ENCODE results near the gene PLXNC1.

The PLXNC1 gene

GRCh38 chr12:94180558-94181296 lies 32.4 kb downstream of the PLXNC1 start:
- H3K4me1 ChIP-seq (ENCODE audit: control insufficient read depth, insufficient read depth, low read length): no peaks in the 10 kb centered on the region
- WGBS (ENCODE audit: insufficient coverage, insufficient read length): no CpG with 5 or more reads among the region's 6 CpGs
- H3K4me3 ChIP-seq (ENCODE audit: low read length): no peak overlapping the region
- DNase-seq (ENCODE audit: low read depth, low spot score): no peak
- no peaks in the 10 kb centered on the region for H3K36me3 ChIP-seq (ENCODE audit: control insufficient read depth, insufficient read depth, low read length)
- H3K27ac ChIP-seq (ENCODE audit: low read length): no peak overlapping the region
- peaks cover 4% of the 10 kb centered on the region for H3K27me3 ChIP-seq (ENCODE audit: control insufficient read depth, insufficient read depth, low read length)
- H3K9me3 ChIP-seq (ENCODE audit: control insufficient read depth, insufficient read depth, low read length): no peaks in the 10 kb centered on the region

- no peaks in the 10 kb centered on the region for H3K4me1 ChIP-seq (ENCODE audit: control insufficient read depth, insufficient read depth, low read length)
- H3K36me3 ChIP-seq (ENCODE audit: control insufficient read depth, insufficient read depth, low read length): no peaks in the 10 kb centered on the region
- H3K27ac ChIP-seq (ENCODE audit: low read length): no peak overlapping the region
- no peaks in the 10 kb centered on the region for H3K9me3 ChIP-seq (ENCODE audit: control insufficient read depth, insufficient read depth, low read length)
- H3K27me3 ChIP-seq (ENCODE audit: control insufficient read depth, insufficient read depth, low read length): peaks cover 2% of the 10 kb centered on the region; the same call in 1 of the 2 replicates
- H3K4me3 ChIP-seq (ENCODE audit: low read length): no peak overlapping the region
- no peak for DNase-seq (ENCODE audit: low read depth, low spot score)
- no CpG with 5 or more reads among the region's 5 CpGs for WGBS (ENCODE audit: insufficient coverage, insufficient read length)
Measured at GRCh38 chr12:94182986-94183707, 34.8 kb downstream of the PLXNC1 start.

- H3K9me3 ChIP-seq (ENCODE audit: control insufficient read depth, insufficient read depth, low read length): no peaks in the 10 kb centered on the region
- DNase-seq (ENCODE audit: low read depth, low spot score): no peak
- H3K27ac ChIP-seq (ENCODE audit: low read length): no peak overlapping the region
- WGBS (ENCODE audit: insufficient coverage, insufficient read length): no CpG with 5 or more reads among the region's 9 CpGs
- no peaks in the 10 kb centered on the region for H3K4me1 ChIP-seq (ENCODE audit: control insufficient read depth, insufficient read depth, low read length)
- peaks cover 2% of the 10 kb centered on the region; the same call in 1 of the 2 replicates for H3K27me3 ChIP-seq (ENCODE audit: control insufficient read depth, insufficient read depth, low read length)
- H3K4me3 ChIP-seq (ENCODE audit: low read length): no peak overlapping the region
- no peaks in the 10 kb centered on the region for H3K36me3 ChIP-seq (ENCODE audit: control insufficient read depth, insufficient read depth, low read length)
Measured at GRCh38 chr12:94183708-94184379, 35.5 kb downstream of the PLXNC1 start.

DNA sequence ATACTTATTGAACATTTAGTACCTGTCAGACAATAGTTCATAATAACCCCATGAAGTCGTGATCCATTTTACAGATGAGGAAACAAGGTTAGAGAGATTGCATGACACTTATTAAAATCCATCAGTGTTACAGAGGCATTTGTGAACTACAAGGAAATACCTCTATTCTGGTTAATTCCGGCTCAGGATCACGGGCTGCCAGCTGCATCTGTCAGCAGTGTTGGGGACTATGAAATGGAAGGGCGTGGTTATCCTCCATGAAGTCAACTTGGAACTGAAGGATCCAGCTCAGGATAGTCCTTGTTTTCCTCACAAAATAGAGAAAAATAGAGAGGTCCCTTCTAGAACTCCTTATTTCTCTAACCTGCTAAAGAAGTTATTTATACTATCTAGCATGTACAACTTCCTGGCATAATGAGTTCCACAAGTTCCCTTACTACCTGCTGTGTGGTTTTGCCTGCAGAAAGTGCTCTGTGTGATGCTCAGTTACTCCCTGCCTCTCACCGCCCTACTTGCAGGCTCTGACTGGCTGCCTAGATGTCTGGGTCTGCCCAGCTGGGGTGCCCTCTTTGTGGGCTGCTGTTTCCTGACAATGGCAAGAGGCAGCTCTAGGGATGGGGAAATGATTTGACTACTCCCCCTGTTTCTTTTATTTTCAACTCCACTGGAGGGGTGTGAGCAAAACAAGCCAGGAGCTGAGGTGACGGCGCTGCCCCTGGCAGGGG lies 36.8 kb downstream of the PLXNC1 start:
- no peak overlapping the region for H3K4me3 ChIP-seq (ENCODE audit: low read length)
- H3K4me1 ChIP-seq (ENCODE audit: control insufficient read depth, insufficient read depth, low read length): no peaks in the 10 kb centered on the region
- H3K36me3 ChIP-seq (ENCODE audit: control insufficient read depth, insufficient read depth, low read length): no peaks in the 10 kb centered on the region
- no peak for DNase-seq (ENCODE audit: low read depth, low spot score)
- WGBS (ENCODE audit: insufficient coverage, insufficient read length): no CpG with 5 or more reads among the region's 7 CpGs
- H3K27me3 ChIP-seq (ENCODE audit: control insufficient read depth, insufficient read depth, low read length): peaks cover 2% of the 10 kb centered on the region; the same call in 1 of the 2 replicates
- H3K9me3 ChIP-seq (ENCODE audit: control insufficient read depth, insufficient read depth, low read length): no peaks in the 10 kb centered on the region
- no peak overlapping the region for H3K27ac ChIP-seq (ENCODE audit: low read length)

- H3K4me3 ChIP-seq (ENCODE audit: low read length): no peak overlapping the region
- H3K9me3 ChIP-seq (ENCODE audit: control insufficient read depth, insufficient read depth, low read length): no peaks in the 10 kb centered on the region
- WGBS (ENCODE audit: insufficient coverage, insufficient read length): no CpG with 5 or more reads among the region's 7 CpGs
- DNase-seq (ENCODE audit: low read depth, low spot score): no peak
- H3K4me1 ChIP-seq (ENCODE audit: control insufficient read depth, insufficient read depth, low read length): no peaks in the 10 kb centered on the region
- no peak overlapping the region for H3K27ac ChIP-seq (ENCODE audit: low read length)
- H3K27me3 ChIP-seq (ENCODE audit: control insufficient read depth, insufficient read depth, low read length): peaks cover 2% of the 10 kb centered on the region; the same call in 1 of the 2 replicates
- H3K36me3 ChIP-seq (ENCODE audit: control insufficient read depth, insufficient read depth, low read length): no peaks in the 10 kb centered on the region
Measured at GRCh38 chr12:94185801-94186200, 37.4 kb downstream of the PLXNC1 start.

DNA sequence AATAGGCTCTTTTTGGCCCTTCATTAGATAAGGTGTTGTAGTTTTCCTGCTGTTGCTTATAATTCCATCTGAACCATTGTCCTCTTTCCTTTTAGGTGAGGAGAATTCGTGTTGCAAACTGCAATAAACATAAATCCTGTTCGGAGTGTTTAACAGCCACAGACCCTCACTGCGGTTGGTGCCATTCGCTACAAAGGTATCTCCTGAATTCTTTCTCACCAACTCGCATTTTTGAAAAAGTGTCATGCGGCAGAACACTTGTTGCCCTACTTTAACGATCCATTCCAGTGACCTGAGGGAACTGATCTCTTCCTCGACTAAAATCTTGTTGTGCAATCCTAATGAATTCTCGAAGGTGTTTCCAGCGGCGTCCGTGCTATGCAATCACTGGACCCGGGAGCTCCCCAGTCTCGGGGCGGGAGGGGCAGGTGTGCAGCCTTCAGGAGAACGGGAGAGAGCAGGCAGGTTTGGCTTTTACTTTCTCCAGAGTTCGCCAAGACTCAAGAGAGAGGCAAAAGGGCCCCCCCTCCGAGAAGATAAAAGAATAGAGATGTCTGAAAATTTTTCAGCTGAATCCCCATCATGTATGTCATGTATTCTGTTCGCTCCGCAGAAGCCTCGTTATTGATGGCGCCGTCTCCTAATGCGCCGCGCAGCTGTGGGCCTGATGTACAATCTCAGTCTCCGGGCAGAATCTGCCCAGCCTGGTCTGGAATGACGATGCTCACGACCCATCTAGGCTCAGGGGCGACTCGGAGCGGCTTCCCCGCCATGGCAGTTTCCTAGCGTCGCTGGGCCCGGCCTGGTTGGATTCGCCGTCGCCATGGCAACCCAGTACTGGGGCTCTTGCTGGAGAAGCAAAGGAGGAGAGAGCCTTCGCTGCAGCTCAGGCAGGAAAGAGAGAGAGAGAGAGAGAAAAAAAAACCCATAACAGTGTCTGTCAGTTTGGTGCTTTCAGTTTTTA lies 38.2 kb downstream of the PLXNC1 start:
- no CpG with 5 or more reads among the region's 40 CpGs for WGBS (ENCODE audit: insufficient coverage, insufficient read length)
- DNase-seq (ENCODE audit: low read depth, low spot score): no peak
- Histone ChIP-seq H3K9me3 (ENCODE audit: control insufficient read depth, insufficient read depth, low read length) (no peaks in the 10 kb centered on the region), H3K27me3 (ENCODE audit: control insufficient read depth, insufficient read depth, low read length) (peaks cover 2% of the 10 kb centered on the region; the same call in 1 of the 2 replicates), H3K4me3 (ENCODE audit: low read length) (no peak overlapping the region), H3K4me1 (ENCODE audit: control insufficient read depth, insufficient read depth, low read length) (no peaks in the 10 kb centered on the region), H3K27ac (ENCODE audit: low read length) (no peak overlapping the region), H3K36me3 (ENCODE audit: control insufficient read depth, insufficient read depth, low read length) (no peaks in the 10 kb centered on the region)

DNA sequence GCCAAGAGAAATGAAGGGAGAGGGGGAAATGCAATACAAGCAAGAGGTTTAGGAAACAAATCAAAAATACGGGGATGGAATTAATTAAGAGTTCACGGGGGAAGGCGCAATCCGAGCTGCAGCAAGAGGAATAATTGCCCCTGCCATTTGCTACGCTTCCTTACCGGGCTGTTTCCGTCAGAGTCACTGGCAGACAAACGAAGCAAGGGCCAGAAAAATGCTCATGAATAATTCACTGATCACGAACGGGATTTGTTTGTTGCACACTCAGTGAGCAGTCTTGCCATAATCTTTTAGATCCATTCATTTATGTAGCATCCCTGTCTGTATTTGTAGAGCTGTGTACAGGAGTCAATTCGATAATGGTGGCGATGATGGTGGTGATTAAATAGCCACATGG lies 39.0 kb downstream of the PLXNC1 start:
- H3K4me1 ChIP-seq (ENCODE audit: control insufficient read depth, insufficient read depth, low read length): no peaks in the 10 kb centered on the region
- no CpG with 5 or more reads among the region's 12 CpGs for WGBS (ENCODE audit: insufficient coverage, insufficient read length)

GRCh38 chr12:94190623-94191022 lies 42.2 kb downstream of the PLXNC1 start:
- no CpG with 5 or more reads among the region's 2 CpGs for WGBS (ENCODE audit: insufficient coverage, insufficient read length)
- Histone ChIP-seq H3K27me3 (ENCODE audit: control insufficient read depth, insufficient read depth, low read length) (no peaks in the 10 kb centered on the region; the same call in 1 of the 2 replicates), H3K4me3 (ENCODE audit: low read length) (no peak overlapping the region), H3K36me3 (ENCODE audit: control insufficient read depth, insufficient read depth, low read length) (no peaks in the 10 kb centered on the region), H3K4me1 (ENCODE audit: control insufficient read depth, insufficient read depth, low read length) (no peaks in the 10 kb centered on the region), H3K27ac (ENCODE audit: low read length) (no peak overlapping the region), H3K9me3 (ENCODE audit: control insufficient read depth, insufficient read depth, low read length) (no peaks in the 10 kb centered on the region)
- DNase-seq (ENCODE audit: low read depth, low spot score): no peak

More for the DNA sequence above, 39.0 kb downstream of the PLXNC1 start:
- no peak overlapping the region for H3K4me3 ChIP-seq (ENCODE audit: low read length)
- no peak for DNase-seq (ENCODE audit: low read depth, low spot score)
- H3K36me3 ChIP-seq (ENCODE audit: control insufficient read depth, insufficient read depth, low read length): no peaks in the 10 kb centered on the region
- peaks cover 2% of the 10 kb centered on the region; the same call in 1 of the 2 replicates for H3K27me3 ChIP-seq (ENCODE audit: control insufficient read depth, insufficient read depth, low read length)
- no peaks in the 10 kb centered on the region for H3K9me3 ChIP-seq (ENCODE audit: control insufficient read depth, insufficient read depth, low read length)
- H3K27ac ChIP-seq (ENCODE audit: low read length): no peak overlapping the region

- Histone ChIP-seq H3K27me3 (ENCODE audit: control insufficient read depth, insufficient read depth, low read length) (no peaks in the 10 kb centered on the region; the same call in 1 of the 2 replicates), H3K36me3 (ENCODE audit: control insufficient read depth, insufficient read depth, low read length) (no peaks in the 10 kb centered on the region), H3K4me3 (ENCODE audit: low read length) (no peak overlapping the region), H3K4me1 (ENCODE audit: control insufficient read depth, insufficient read depth, low read length) (no peaks in the 10 kb centered on the region), H3K27ac (ENCODE audit: low read length) (no peak overlapping the region), H3K9me3 (ENCODE audit: control insufficient read depth, insufficient read depth, low read length) (no peaks in the 10 kb centered on the region)
- no peak for DNase-seq (ENCODE audit: low read depth, low spot score)
- WGBS (ENCODE audit: insufficient coverage, insufficient read length): no CpG with 5 or more reads among the region's 2 CpGs
Measured at GRCh38 chr12:94191023-94191422, 42.6 kb downstream of the PLXNC1 start.
